Measurements from ENCODE around the gene SPTB. TPM values are rescaled to one million over a fixed set of nuclear protein-coding genes. Genes with fewer than 3 reads are reported as not detected.

Gene SPTB
- total RNA-seq, 1 donor from 2014 or later, result 8.9 TPM

- Mint-ChIP-seq H3K27ac (no peak overlapping the region), H3K4me1 (peaks cover 4% of the 10 kb centered on the region), H3K9me3 (no peaks in the 10 kb centered on the region), H3K27me3 (ENCODE audit: low read depth) (no peaks in the 10 kb centered on the region), H3K36me3 (peaks cover 47% of the 10 kb centered on the region), H3K4me3 (no peak overlapping the region)
- DNase-seq (ENCODE audit: low spot score in 2 of 2, unreplicated experiment in 2 of 2), result no peak
- no peak for TF ChIP-seq CTCF (IDR thresholded peaks at IDR 0.05; ENCODE audit: unreplicated experiment)
Observed at GRCh38 chr14:64743061-64743460, 136.6 kb downstream of the SPTB start.

- no peak overlapping the region for H3K4me3 Mint-ChIP-seq
- TF ChIP-seq CTCF (IDR thresholded peaks at IDR 0.05; ENCODE audit: unreplicated experiment), result no peak
- no peaks in the 10 kb centered on the region for H3K9me3 Mint-ChIP-seq
- H3K36me3 Mint-ChIP-seq, result peaks cover 44% of the 10 kb centered on the region
- no peak overlapping the region for H3K27ac Mint-ChIP-seq
- DNase-seq (ENCODE audit: low spot score in 2 of 2, unreplicated experiment in 2 of 2), result no peak
- no peaks in the 10 kb centered on the region for H3K27me3 Mint-ChIP-seq (ENCODE audit: low read depth)
- H3K4me1 Mint-ChIP-seq, result peaks cover 4% of the 10 kb centered on the region
Observed at GRCh38 chr14:64741961-64742360, 137.7 kb downstream of the SPTB start.

- Mint-ChIP-seq H3K36me3 (peaks cover 42% of the 10 kb centered on the region), H3K4me3 (no peak overlapping the region), H3K9me3 (no peaks in the 10 kb centered on the region), H3K27ac (no peak overlapping the region), H3K27me3 (ENCODE audit: low read depth) (no peaks in the 10 kb centered on the region), H3K4me1 (peaks cover 4% of the 10 kb centered on the region)
- TF ChIP-seq CTCF (IDR thresholded peaks at IDR 0.05; ENCODE audit: unreplicated experiment), result no peak
- no peak for DNase-seq (ENCODE audit: low spot score in 2 of 2, unreplicated experiment in 2 of 2)
Observed at GRCh38 chr14:64741200-64741599, 138.5 kb downstream of the SPTB start.

GRCh38 chr14:64738281-64738804 is 141.4 kb downstream of the SPTB start:
- TF ChIP-seq CTCF (IDR thresholded peaks at IDR 0.05; ENCODE audit: unreplicated experiment), result no peak
- DNase-seq (ENCODE audit: low spot score in 2 of 2, unreplicated experiment in 2 of 2), result no peak
- H3K36me3 Mint-ChIP-seq, result peaks cover 39% of the 10 kb centered on the region
- H3K4me1 Mint-ChIP-seq, result peaks cover 1% of the 10 kb centered on the region
- no peak overlapping the region for H3K27ac Mint-ChIP-seq
- H3K27me3 Mint-ChIP-seq (ENCODE audit: low read depth), result no peaks in the 10 kb centered on the region
- H3K9me3 Mint-ChIP-seq, result no peaks in the 10 kb centered on the region
- H3K4me3 Mint-ChIP-seq, result no peak overlapping the region

GRCh38 chr14:64737391-64738280 is 142.1 kb downstream of the SPTB start:
- H3K27ac Mint-ChIP-seq, result no peak overlapping the region
- peaks cover 36% of the 10 kb centered on the region for H3K36me3 Mint-ChIP-seq
- no peak for TF ChIP-seq CTCF (IDR thresholded peaks at IDR 0.05; ENCODE audit: unreplicated experiment)
- H3K4me1 Mint-ChIP-seq, result peaks cover 1% of the 10 kb centered on the region
- H3K4me3 Mint-ChIP-seq, result no peak overlapping the region
- DNase-seq (ENCODE audit: low spot score in 2 of 2, unreplicated experiment in 2 of 2), result no peak
- H3K9me3 Mint-ChIP-seq, result no peaks in the 10 kb centered on the region
- H3K27me3 Mint-ChIP-seq (ENCODE audit: low read depth), result no peaks in the 10 kb centered on the region
